Choroid plexus epithelial cell (primary cell): ENCODE data around the gene ZNF138.

Experiments
- DNase-seq: peaks from one replicate; pipeline ENCODE4 v3.0.0-alpha.2; 2010; ENCODE audit warnings: low read depth
- H3K4me3 ChIP-seq: 2 replicates; pipeline ENCODE4 v1.5.1; 2011; ENCODE audit warnings: low read depth, mild to moderate bottlenecking, control low read depth, low read length, moderate library complexity
- CTCF ChIP-seq: conservative IDR thresholded peaks from 2 replicates; pipeline ENCODE4 v1.5.1; 2011; ENCODE audit warnings: low read depth, mild to moderate bottlenecking, control low read depth, inconsistent platforms, low read length, moderate library complexity

ZNF138 gene

GRCh38 chr7:64794171-64794844, at the start of gene ZNF138:
TSS of gene ZNF138 (plus strand) at chr7:64794428. CDS start at chr7:64794569, 141 bp downstream.
- no peak for TF ChIP-seq CTCF
- H3K4me3 ChIP-seq, result peak within 1 kb of the TSS; percentile 91
- peak; percentile 96 for DNase-seq

- DNase-seq, result no peak
- no peak overlapping the region for H3K4me3 ChIP-seq
- no peak for TF ChIP-seq CTCF
Measured at GRCh38 chr7:64744680-64745079, 49.5 kb upstream of the ZNF138 start.

GRCh38 chr7:64747802-64748201, 46.4 kb upstream of the ZNF138 start:
- H3K4me3 ChIP-seq, result no peak overlapping the region
- DNase-seq, result no peak
- no peak for TF ChIP-seq CTCF

- TF ChIP-seq CTCF, result no peak
- H3K4me3 ChIP-seq, result no peak overlapping the region
- no peak for DNase-seq
Measured at GRCh38 chr7:64753032-64753431, 41.2 kb upstream of the ZNF138 start.

GRCh38 chr7:64755865-64756264, 38.4 kb upstream of the ZNF138 start:
- H3K4me3 ChIP-seq, result no peak overlapping the region
- TF ChIP-seq CTCF, result no peak
- no peak for DNase-seq

GRCh38 chr7:64758151-64758550, 36.1 kb upstream of the ZNF138 start:
- no peak for DNase-seq
- H3K4me3 ChIP-seq, result no peak overlapping the region
- TF ChIP-seq CTCF, result no peak

- no peak overlapping the region for H3K4me3 ChIP-seq
- DNase-seq, result no peak
- TF ChIP-seq CTCF, result no peak
Measured at GRCh38 chr7:64768824-64769223, 25.4 kb upstream of the ZNF138 start.
